Subcutaneous preadipocyte (primary cell): ENCODE data around the gene THEMIS. TPM values are rescaled to one million over a fixed set of nuclear protein-coding genes. Genes with fewer than 3 reads are reported as not detected.

Experiments
- small RNA-seq: library from RNA; depleted of rRNA; stranded (forward); fragments of <200 nt; gene quantifications from one replicate; pipeline ENCODE3, GENCODE V24; 2012
- total RNA-seq: library from RNA; depleted of rRNA; stranded (reverse); fragments of >200 nt; gene quantifications from 2 replicates; pipeline ENCODE4 v1.2.3, GENCODE V29; 2012

Gene THEMIS, protein sequence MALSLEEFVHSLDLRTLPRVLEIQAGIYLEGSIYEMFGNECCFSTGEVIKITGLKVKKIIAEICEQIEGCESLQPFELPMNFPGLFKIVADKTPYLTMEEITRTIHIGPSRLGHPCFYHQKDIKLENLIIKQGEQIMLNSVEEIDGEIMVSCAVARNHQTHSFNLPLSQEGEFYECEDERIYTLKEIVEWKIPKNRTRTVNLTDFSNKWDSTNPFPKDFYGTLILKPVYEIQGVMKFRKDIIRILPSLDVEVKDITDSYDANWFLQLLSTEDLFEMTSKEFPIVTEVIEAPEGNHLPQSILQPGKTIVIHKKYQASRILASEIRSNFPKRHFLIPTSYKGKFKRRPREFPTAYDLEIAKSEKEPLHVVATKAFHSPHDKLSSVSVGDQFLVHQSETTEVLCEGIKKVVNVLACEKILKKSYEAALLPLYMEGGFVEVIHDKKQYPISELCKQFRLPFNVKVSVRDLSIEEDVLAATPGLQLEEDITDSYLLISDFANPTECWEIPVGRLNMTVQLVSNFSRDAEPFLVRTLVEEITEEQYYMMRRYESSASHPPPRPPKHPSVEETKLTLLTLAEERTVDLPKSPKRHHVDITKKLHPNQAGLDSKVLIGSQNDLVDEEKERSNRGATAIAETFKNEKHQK
- not detected in 2 replicates for total RNA-seq

GRCh38 chr6:127900935-127901334 is at the start of gene THEMIS:
Gene THEMIS (minus strand): TSS chr6:127901058. CDS start chr6:127900932, 126 bp downstream.

Small RNA genes within 50 kb of the gene (small RNA-seq; reads per million reads assigned to genes)
- not detected for gene MRPS17P5
